Mammary epithelial cell (primary cell): ENCODE data around the gene NIPAL3.

Experiments
- EZH2 ChIP-seq: IDR thresholded peaks from 2 replicates; pipeline ENCODE4 v1.6.1; 2012; ENCODE audit warnings: low read length, inconsistent platforms, borderline replicate concordance
- TF ChIP-seq, protein P1 (sequence below), 2 donors: IDR thresholded peaks in 1 of 2; conservative IDR thresholded peaks in 1 of 2; 2 replicates each; pipeline ENCODE4 v1.5.1; 2011 to 2012; ENCODE audit warnings: inconsistent platforms in 2 of 2, low read length in 2 of 2, mild to moderate bottlenecking in 2 of 2, control low read depth in 1 of 2, low read depth in 1 of 2; ENCODE audit not compliant: insufficient read depth in 1 of 2; ENCODE audit errors: extremely low read depth in 1 of 2

DNA sequence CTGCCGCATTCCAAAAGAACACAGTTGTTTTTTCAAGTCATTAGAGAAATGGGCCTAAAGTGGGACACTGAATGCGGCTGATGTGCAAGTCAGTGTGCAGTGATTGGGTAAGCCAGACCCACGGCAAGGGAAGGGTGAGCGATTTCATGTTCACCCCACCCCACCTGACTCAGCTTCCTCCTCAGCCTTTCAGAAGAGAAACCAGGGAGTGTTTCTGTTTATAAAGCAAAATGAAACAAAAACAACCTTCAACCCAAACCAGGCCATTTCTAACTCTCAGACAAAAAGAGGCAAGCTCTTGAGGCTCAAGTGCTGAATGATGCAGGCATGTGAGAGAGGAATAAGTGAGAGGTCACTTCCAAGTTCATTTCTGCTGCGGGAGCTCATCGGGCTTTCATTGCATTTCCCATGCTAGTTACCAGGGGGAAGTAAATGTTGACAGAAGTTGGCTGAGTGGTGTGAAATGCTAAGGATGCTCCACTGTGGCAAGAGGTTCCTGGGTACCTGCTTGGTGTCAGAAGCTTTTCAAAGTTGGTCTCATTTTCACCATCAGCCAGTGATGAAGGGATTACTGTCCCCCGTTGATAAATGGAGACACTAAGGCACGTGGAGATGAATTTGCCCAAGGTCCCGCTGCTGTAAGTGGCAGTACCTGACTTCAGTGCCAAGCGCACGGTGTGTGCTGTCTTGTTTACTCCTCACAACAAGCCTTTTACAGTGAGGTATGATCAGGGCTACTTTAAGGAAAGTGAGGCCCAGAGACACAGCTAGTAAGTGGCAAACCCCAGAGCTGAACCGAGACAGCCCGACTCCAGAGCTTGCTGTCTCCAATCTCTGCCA is 31.1 kb upstream of the NIPAL3 start:
- TF ChIP-seq, protein P1, sequence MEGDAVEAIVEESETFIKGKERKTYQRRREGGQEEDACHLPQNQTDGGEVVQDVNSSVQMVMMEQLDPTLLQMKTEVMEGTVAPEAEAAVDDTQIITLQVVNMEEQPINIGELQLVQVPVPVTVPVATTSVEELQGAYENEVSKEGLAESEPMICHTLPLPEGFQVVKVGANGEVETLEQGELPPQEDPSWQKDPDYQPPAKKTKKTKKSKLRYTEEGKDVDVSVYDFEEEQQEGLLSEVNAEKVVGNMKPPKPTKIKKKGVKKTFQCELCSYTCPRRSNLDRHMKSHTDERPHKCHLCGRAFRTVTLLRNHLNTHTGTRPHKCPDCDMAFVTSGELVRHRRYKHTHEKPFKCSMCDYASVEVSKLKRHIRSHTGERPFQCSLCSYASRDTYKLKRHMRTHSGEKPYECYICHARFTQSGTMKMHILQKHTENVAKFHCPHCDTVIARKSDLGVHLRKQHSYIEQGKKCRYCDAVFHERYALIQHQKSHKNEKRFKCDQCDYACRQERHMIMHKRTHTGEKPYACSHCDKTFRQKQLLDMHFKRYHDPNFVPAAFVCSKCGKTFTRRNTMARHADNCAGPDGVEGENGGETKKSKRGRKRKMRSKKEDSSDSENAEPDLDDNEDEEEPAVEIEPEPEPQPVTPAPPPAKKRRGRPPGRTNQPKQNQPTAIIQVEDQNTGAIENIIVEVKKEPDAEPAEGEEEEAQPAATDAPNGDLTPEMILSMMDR (conservative IDR thresholded peaks at IDR 0.05 in 1 of 2, IDR thresholded peaks at IDR 0.05 in 1 of 2; ENCODE audit: extremely low read depth in 1 of 2, insufficient read depth in 1 of 2, low read depth in 1 of 2, low read length in 2 of 2) = no peak
- no peak for TF ChIP-seq EZH2
